Skin epidermis (tissue), 12 donors: Measurements from ENCODE around the gene MID1.
A peak's percentile ranks its signal among the peaks of the same experiment; 100 is the strongest.

Experiments used
- H3K27ac ChIP-seq, 21 experiments: fragments of 200-600 bp; sonication (generic) in 11 of 21; one replicate each; pipeline ENCODE4 v1.5.0; 2020; ENCODE audit warnings: mild to moderate bottlenecking in 3 of 21, inconsistent platforms in 2 of 21, moderate library complexity in 2 of 21
- H3K4me3 ChIP-seq, 7 experiments: fragments of 200-600 bp; sonication (generic) in 2 of 7; one replicate each; pipeline ENCODE4 v1.5.0; 2020; ENCODE audit warnings: inconsistent platforms in 2 of 7, mild to moderate bottlenecking in 2 of 7, moderate library complexity in 1 of 7

The MID1 gene

DNA sequence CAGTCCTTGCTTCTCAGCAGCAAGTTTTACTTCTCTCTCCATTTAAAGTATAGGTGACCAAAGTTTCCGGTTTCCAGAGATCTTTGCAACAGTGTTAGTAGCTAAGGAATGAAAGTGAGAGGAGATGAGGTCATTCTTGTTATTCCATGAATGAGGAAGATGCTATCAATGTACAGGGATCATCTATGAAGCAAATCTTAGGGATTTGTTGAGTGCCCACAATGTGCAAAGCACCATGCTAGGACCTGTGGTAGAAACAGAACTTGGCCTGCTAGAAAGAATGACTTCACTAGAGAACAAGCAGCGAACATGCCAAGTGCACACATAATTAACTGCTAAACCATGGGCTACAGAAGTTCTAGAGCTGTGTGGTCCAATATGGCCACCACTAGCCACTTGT lies 112.5 kb downstream of the MID1 start:
- H3K27ac ChIP-seq = no peak overlapping the region
- H3K4me3 ChIP-seq = no peak overlapping the region

- no peak overlapping the region for H3K4me3 ChIP-seq
- peak overlapping the region in 1 of 21 experiments; percentile 21 for H3K27ac ChIP-seq
Measured at GRCh38 chrX:10507181-10507580, 113.2 kb downstream of the MID1 start.

DNA sequence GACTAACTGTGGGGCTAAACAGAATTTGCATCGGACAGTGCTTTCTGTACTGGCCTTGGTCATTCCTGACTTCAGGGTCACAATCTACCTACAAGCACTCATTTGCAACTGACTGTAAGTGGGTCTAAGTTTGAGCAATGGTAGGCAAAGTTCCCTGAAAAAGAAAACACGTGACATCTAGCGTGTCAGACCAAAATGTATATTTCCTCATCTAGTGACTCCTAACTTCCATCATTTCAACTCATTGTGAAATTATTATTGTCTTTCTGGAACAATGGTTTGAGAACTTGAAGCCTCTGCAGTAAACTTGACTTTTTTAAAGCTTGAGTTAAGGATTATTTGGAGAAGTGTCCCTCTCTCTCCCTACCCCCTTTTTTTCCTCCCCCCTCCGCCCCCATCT lies 113.6 kb downstream of the MID1 start:
- H3K27ac ChIP-seq = peak overlapping the region in 1 of 21 experiments; percentile 37

GRCh38 chrX:10505726-10506125 lies 114.7 kb downstream of the MID1 start:
- Histone ChIP-seq H3K27ac (no peak overlapping the region), H3K4me3 (no peak overlapping the region)

More for the DNA sequence above, 113.6 kb downstream of the MID1 start:
- H3K4me3 ChIP-seq = no peak overlapping the region

DNA sequence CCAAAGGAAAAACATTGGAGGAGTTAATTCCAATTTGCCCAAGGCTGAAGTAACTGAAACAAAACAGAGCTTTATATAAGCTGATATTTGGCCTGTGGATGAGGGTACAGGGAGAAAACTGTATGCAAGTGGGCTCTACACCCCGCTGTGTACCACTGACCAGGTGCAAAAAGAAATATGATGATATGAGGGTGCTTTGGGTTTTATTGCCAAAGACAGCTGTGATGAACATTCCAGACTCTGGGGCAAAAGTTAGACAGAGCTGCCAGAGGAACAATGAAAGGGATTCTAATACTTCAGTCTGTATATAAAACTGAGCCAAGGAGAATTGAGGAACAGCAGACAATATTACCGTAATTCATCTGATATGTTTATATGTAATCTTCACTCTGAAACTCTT lies 117.4 kb downstream of the MID1 start:
- Histone ChIP-seq H3K4me3 (no peak overlapping the region), H3K27ac (no peak overlapping the region)

- Histone ChIP-seq H3K27ac (no peak overlapping the region), H3K4me3 (no peak overlapping the region)
Measured at GRCh38 chrX:10501611-10502010, 118.8 kb downstream of the MID1 start.

- Histone ChIP-seq H3K4me3 (no peak overlapping the region), H3K27ac (no peak overlapping the region)
Measured at GRCh38 chrX:10496345-10496965, 123.9 kb downstream of the MID1 start.

DNA sequence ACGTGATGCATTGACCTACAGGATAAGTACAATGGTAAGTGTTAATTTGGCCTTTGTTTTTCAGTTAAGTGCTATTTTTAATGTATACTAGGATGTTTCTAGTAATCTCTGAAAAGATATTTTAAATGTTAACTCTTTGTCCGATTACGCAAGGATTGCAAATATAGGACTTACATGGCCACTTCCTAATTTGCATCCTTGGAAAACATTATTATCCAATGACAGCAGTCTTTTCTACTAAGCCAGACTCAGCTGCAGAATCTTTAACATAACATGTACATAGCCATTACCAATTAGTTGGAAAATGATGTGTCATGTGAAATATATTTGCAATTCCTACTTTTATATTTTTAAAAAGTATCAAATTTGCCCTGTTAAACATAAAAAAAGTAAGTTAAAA lies 124.7 kb downstream of the MID1 start:
- H3K4me3 ChIP-seq = no peak overlapping the region
- H3K27ac ChIP-seq = no peak overlapping the region

GRCh38 chrX:10492250-10492649 lies 128.1 kb downstream of the MID1 start:
- H3K27ac ChIP-seq = no peak overlapping the region
- H3K4me3 ChIP-seq = no peak overlapping the region

DNA sequence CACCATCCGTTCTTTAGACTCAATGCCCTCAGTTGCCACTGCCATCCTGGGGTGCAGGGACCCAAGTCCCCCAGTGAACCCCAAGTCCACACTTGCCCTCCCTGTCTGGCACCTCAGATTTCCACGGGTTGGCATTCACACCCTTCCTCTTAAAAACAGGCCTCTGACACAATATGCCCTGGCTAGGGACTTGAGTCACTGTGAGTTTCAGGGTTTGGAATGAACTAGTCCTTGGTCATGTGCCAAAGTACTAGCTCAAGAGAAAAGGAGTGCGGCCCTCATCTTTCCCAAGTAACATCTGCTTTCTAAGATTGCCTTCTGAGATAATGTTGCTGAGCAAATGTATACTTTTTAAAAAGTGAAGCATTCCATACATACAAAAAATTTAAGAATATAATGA lies 134.0 kb downstream of the MID1 start:
- no peak overlapping the region for H3K4me3 ChIP-seq
- peak overlapping the region in 3 of 21 experiments; percentile 29 to 43 (median 35) for H3K27ac ChIP-seq

- no peak overlapping the region for H3K4me3 ChIP-seq
- H3K27ac ChIP-seq = peak overlapping the region in 1 of 21 experiments; percentile 29
Measured at GRCh38 chrX:10485326-10485725, 135.1 kb downstream of the MID1 start.

- no peak overlapping the region for H3K4me3 ChIP-seq
- H3K27ac ChIP-seq = no peak overlapping the region
Measured at GRCh38 chrX:10484683-10485247, 135.6 kb downstream of the MID1 start.

- Histone ChIP-seq H3K4me3 (no peak overlapping the region), H3K27ac (peak overlapping the region in 2 of 21 experiments; percentile 30 to 59)
Measured at GRCh38 chrX:10483191-10483831, 137.1 kb downstream of the MID1 start.

DNA sequence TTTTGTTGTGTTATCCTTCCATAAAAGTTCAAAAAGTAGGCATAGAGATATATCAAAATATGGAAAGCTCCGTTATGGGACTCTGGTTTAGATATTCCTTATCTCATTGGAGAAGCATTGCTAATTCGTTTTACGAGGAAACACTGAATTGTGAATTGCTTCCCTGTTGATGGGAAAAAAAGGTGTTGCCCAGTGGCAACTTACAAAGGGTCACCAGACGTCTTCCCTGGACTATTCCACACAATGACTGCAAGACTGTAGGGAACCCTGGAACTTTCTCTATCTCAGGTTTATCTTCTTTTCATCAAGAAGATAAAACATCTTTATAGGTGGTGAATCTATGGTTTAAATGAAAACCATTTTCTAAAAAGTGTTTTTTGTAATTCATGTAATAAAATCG lies 137.7 kb downstream of the MID1 start:
- Histone ChIP-seq H3K4me3 (no peak overlapping the region), H3K27ac (no peak overlapping the region)

- Histone ChIP-seq H3K4me3 (no peak overlapping the region), H3K27ac (no peak overlapping the region)
Measured at GRCh38 chrX:10482261-10482660, 138.1 kb downstream of the MID1 start.

- H3K4me3 ChIP-seq = no peak overlapping the region
- no peak overlapping the region for H3K27ac ChIP-seq
Measured at GRCh38 chrX:10480861-10481260, 139.5 kb downstream of the MID1 start.

- H3K27ac ChIP-seq = no peak overlapping the region
- H3K4me3 ChIP-seq = no peak overlapping the region
Measured at GRCh38 chrX:10479508-10479907, 140.9 kb downstream of the MID1 start.

GRCh38 chrX:10477525-10477924 lies 142.9 kb downstream of the MID1 start:
- Histone ChIP-seq H3K4me3 (no peak overlapping the region), H3K27ac (no peak overlapping the region)

GRCh38 chrX:10474913-10475568 lies 145.3 kb downstream of the MID1 start:
- Histone ChIP-seq H3K4me3 (no peak overlapping the region), H3K27ac (peak overlapping the region in 2 of 21 experiments; percentile 23 to 32)

- Histone ChIP-seq H3K4me3 (no peak overlapping the region), H3K27ac (no peak overlapping the region)
Measured at GRCh38 chrX:10474510-10474909, 145.9 kb downstream of the MID1 start.

- no peak overlapping the region for H3K27ac ChIP-seq
Measured at GRCh38 chrX:10471418-10471817, 149.0 kb downstream of the MID1 start.

More at GRCh38 chrX:10471418-10471817, 149.0 kb downstream of the MID1 start:
- no peak overlapping the region for H3K4me3 ChIP-seq
